Right renal cortex interstitium (tissue), 3 donors: Measurements from ENCODE around the gene ADARB2. TPM values are rescaled to one million over a fixed set of nuclear protein-coding genes. Genes with fewer than 3 reads are reported as not detected.
"Not testable (repeated sequence)": the region's sequence is repeated elsewhere in the genome, so short reads cannot be mapped to it uniquely, and the experiment has no call there.

Experiments used
- DNase-seq, 3 donors: peaks; one replicate each; pipeline ENCODE4 v3.0.0-alpha.2; 2013; ENCODE audit warnings: low read depth in 3 of 3, low spot score in 2 of 3
- polyA plus RNA-seq, 3 donors: library from polyadenylated mRNA; unstranded; fragments of 120-200 nt; gene quantifications; one replicate each; pipeline ENCODE4 v1.2.1, GENCODE V29; 2013; ENCODE audit not compliant: insufficient read length in 3 of 3

Gene ADARB2
- polyA plus RNA-seq, 3 donors: 0.87 to 1.4 (median 1.4) TPM

- DNase-seq: no peak
Measured at GRCh38 chr10:1344408-1344807, 392.9 kb downstream of the ADARB2 start.

DNA sequence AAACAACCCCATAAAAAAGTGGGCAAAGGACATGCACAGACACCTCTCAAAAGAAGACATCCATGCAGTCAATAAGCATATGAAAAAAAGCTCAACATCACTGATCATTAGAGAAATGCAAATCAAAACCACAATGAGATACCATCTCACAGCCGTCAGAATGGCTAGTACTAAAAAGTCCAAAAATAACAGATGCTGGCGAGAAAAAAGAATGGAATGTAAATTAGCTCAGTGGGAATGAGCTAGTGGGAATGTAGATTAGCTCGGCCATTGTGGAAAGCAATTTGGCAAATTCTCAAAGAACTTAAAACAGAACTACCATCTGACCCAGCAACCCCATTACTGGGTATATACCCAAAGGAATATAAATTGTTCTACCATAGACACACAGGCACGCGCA is 394.1 kb downstream of the ADARB2 start:
- no peak for DNase-seq

- DNase-seq: not testable (repeated sequence)
Measured at GRCh38 chr10:1341052-1341451, 396.3 kb downstream of the ADARB2 start.

DNA sequence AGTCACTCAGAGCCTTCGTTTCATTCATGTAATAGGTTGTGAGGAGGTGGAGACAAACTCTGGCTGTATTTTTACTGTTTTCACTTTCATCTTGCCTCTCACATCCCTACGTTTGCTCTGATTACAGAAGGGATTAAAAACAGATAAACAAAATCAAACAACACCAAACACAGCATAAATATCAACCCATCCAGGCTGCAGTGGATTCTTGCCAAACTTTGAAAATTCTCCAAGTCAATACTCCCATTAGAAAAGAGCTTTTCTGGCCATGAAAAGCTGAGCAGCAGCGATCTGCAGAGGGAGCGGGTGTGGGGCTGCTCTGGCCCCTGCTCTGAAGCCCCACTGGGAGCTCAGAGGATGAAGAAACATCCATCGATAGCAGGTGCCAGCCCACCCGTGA is 397.9 kb downstream of the ADARB2 start:
- DNase-seq: no peak

GRCh38 chr10:1335642-1336041 is 401.7 kb downstream of the ADARB2 start:
- no peak for DNase-seq

DNA sequence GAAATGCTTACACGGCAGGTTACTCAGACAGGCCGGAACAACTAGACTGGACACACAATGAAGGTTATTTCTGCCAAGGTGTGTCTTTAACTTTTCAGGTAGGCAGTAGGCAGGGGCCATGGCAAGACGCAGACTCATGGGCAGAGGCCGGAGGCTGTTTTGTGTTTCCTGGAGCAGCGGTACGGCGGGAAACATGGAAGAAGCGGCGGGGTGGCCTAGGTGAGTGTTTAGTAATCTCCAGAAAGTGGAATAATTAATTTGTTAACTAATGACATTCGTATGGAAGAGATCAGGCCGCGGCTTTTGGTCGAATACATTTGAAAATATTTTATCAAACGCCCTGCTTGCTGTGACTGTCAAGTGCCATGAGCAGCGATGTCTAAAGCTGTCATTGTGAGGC is 403.3 kb downstream of the ADARB2 start:
- DNase-seq: no peak

- DNase-seq: no peak
Measured at GRCh38 chr10:1331560-1331959, 405.8 kb downstream of the ADARB2 start.

GRCh38 chr10:1329622-1330021 is 407.7 kb downstream of the ADARB2 start:
- DNase-seq: no peak

- DNase-seq: no peak
Measured at GRCh38 chr10:1328981-1329614, 408.2 kb downstream of the ADARB2 start.

GRCh38 chr10:1328161-1328823 is 409.0 kb downstream of the ADARB2 start:
- DNase-seq: no peak

DNA sequence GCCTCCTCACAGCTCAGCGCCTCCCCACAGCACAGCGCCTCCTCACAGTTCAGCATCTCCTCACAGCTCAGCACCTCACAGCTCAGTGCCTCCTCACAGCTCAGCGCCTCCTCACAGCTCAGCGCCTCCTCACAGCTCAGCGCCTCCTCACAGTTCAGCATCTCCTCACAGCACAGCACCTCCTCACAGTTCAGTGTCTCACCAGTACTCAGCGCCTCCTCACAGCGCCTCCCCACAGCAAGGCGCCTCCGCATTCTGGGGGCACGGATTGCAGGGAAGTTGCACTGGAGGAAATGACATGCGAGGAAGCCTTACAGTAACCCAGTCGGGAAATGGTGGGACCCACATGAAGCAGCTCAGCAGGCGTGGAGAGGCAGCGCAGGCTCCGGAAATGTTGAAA is 409.6 kb downstream of the ADARB2 start:
- no peak for DNase-seq

DNA sequence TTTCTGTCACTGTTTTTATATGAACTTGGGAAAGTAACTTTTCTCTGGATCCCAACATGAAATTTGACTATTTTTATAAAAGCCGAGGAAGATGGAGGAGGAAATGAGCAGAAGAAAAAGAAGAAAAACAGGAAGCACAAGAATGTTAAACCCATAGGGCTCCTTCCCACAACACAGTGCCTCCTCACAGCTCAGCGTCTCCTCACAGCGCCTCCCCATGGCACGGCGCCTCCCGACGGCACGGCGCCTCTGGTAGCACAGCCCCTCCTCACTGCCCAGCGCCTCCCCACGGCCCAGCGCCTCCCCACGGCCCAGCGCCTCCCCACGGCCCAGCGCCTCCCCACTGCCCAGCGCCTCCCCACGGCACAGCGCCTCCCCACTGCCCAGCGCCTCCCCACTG is 410.8 kb downstream of the ADARB2 start:
- not testable (repeated sequence) for DNase-seq

GRCh38 chr10:1324903-1325302 is 412.4 kb downstream of the ADARB2 start:
- no peak for DNase-seq

DNA sequence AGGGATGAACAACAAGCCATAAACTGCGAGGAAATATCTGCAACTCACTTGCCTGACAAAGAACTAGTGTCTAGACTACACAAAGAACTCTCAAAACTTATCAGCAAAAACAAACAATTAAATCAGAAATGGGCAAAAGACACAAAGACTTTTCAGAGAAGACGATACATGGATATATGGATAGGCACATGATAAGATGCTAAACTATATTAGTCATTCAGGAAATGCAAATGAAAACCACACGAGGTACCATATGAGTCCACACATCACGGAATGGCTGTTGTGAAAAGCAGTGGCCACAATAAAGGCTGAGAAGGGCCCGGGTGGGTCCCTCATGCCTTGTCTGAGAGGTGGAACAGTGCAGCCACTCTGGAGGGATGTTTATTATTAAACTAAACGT is 413.4 kb downstream of the ADARB2 start:
- no peak for DNase-seq

DNA sequence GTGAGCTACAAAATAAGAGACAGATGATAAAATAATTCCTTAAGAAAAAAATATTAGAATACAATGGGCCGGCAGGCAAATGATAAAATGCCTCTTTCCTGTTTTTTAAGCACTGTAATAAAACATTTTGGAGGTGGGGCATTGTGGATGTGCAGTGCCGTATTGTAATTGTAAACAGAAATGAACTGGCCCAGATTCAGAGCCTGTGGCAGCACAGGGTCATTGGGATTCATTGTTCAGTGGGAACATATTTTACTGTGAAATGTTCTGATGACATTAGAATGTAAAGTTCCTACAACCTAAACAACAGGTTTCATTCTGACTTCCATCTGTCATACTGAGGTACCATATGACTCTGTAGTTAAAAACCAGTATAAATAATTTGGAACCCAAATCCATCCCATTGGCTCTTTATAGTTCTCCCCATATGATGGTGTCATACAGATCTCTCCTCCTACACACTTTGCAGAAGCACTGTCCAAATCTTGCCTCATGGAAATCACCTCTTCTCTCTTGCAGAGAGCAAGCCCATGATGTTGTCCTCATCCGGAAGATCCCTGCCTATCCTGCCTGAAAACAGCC is 416.5 kb downstream of the ADARB2 start:
- no peak for DNase-seq

DNA sequence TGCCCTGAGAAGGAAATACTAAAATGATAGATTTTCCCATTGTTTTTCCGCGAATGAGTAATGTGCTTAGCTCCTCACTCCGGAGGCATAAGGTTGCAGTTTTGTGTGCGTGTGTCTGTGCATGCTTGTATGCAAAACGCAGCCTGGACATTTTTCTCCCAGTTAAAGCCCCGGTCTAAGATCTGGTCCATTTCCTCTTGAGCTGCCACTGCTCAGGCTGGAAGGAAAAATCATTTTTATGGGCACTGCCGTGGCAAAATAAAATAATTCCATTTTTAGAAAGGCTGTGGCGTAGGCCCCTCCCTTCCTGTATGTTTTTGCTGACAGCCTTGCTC is 420.5 kb downstream of the ADARB2 start:
- no peak for DNase-seq

DNA sequence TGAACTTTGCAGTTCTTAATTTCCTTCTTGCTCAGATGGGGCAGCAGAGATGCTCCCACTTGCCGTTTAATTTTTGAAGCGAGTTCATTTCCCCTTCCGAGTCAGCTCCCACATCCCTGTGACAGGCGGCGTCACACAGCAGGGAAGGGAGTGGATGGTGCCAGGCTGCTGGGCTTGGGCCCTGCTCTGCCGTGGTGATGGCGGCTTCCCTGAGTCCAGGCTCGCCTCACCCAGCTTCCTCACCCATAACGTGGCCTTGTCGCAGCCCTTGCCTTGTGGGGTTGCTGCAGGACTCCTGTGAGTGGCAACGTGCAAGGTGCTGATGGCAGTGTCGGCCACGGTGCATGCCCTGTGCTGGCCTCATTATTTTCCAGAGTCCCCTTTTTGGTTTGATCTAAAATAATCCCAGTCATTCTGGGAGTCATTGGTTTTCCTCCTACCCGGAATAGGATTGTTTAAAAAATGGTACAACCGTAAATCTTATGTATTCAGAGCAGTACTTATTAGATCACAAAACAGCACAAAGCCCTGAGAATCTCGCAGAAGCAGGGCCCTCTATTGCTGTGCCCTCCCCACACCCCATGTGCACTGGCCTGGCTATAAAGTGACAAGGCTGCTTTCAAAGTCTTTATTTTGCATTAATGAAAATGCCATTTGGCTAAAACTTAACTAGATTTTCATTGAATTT is 421.1 kb downstream of the ADARB2 start:
- no peak for DNase-seq

- no peak for DNase-seq
Measured at GRCh38 chr10:1315178-1315577, 422.1 kb downstream of the ADARB2 start.

- DNase-seq: no peak
Measured at GRCh38 chr10:1311726-1312125, 425.6 kb downstream of the ADARB2 start.

DNA sequence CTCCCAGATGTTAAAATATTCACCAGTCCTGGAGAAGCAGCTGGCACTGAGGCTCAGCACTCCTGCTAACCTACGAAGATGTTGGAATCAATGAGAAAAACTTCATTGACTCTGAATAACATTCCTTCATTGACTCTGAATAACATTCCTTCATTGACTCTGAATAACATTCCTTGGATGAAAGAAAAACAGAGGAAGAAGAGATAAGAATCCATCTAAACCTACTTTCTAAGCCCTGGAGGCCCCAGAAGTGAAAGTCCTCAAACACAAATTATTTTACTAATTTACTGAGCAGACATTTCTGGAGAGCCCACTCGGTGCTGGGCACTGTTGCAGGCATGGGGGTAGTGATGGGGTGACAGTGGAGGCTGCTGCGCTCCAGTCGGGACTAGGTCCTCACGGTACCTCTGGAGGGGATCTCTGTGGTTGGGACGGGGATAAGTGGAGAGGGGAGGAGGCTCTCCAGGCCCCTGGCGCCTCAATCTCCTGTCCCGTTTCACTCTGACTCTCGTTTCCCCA is 427.0 kb downstream of the ADARB2 start:
- no peak for DNase-seq

GRCh38 chr10:1309617-1310270 is 427.6 kb downstream of the ADARB2 start:
- DNase-seq: no peak
